ENCODE data around the gene PPP1R14B.

PPP1R14B gene

DNA sequence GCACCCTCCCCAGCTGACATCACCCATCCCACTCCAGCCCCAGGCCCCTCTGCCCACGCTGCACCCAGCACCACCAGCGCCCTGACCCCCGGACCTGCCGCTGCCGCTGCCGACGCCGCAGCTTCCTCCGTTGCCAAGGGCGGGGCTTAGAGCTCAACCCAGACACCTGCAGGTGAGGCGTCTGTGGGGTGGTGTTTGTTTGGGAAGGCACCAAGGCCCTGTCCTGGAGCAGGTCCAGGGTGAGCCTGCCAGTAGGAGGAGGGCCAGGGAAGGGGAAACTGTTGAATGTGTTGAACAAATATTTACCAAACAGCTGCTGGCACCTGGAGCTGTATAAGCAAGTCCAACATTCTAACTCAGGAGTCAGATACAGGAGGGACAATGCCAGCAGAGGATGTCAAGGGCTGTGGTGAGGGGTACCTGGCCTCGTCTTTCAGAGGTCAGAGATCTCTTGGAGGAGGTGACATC is 9.2 kb downstream of the PPP1R14B start:
- Mint-ChIP-seq H3K4me3 (no peak overlapping the region), H3K9me3 (no peaks in the 10 kb centered on the region), H3K4me1 (ENCODE audit: low read depth) (peaks cover 48% of the 10 kb centered on the region), H3K27ac (peak overlapping the region; percentile 81), H3K36me3 (ENCODE audit: low read depth) (peaks cover 53% of the 10 kb centered on the region), H3K27me3 (no peaks in the 10 kb centered on the region)
- no peak for DNase-seq

DNA sequence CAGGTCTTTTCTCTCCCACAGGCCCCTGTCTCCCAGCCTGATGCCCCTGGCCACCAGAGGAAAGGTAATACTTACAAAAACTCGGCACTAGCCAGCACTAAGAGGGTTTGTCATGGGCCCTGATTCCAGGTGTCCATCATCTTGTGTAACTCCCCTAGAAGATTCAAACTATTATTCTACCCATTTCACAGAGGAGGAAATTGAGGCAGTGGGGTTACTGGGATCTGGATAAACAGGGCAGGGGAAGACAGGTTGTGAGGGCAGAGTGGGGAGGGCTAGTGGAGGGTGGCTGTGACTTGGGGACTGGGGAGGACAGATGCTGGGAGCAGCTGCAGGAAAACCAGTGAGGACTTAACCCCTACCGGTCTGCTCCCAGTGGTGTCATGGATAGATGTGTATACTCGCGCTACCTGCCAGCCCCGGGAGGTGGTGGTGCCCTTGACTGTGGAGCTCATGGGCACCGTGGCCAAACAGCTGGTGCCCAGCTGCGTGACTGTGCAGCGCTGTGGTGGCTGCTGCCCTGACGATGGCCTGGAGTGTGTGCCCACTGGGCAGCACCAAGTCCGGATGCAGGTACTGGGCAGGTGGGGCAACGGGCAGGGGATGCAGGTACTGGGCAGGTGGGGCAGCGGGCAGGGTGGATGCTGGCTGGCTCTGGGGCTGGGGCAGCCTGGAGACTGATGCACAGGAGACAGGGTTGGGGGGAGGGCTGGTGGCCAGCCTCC is 11.1 kb downstream of the PPP1R14B start:
- H3K4me1 Mint-ChIP-seq (ENCODE audit: low read depth): peaks cover 54% of the 10 kb centered on the region
- H3K27ac Mint-ChIP-seq: peak overlapping the region; percentile 88
- H3K9me3 Mint-ChIP-seq: no peaks in the 10 kb centered on the region
- peak overlapping the region; percentile 88 for H3K4me3 Mint-ChIP-seq
- H3K36me3 Mint-ChIP-seq (ENCODE audit: low read depth): peaks cover 46% of the 10 kb centered on the region
- H3K27me3 Mint-ChIP-seq: no peaks in the 10 kb centered on the region
- DNase-seq: no peak

DNA sequence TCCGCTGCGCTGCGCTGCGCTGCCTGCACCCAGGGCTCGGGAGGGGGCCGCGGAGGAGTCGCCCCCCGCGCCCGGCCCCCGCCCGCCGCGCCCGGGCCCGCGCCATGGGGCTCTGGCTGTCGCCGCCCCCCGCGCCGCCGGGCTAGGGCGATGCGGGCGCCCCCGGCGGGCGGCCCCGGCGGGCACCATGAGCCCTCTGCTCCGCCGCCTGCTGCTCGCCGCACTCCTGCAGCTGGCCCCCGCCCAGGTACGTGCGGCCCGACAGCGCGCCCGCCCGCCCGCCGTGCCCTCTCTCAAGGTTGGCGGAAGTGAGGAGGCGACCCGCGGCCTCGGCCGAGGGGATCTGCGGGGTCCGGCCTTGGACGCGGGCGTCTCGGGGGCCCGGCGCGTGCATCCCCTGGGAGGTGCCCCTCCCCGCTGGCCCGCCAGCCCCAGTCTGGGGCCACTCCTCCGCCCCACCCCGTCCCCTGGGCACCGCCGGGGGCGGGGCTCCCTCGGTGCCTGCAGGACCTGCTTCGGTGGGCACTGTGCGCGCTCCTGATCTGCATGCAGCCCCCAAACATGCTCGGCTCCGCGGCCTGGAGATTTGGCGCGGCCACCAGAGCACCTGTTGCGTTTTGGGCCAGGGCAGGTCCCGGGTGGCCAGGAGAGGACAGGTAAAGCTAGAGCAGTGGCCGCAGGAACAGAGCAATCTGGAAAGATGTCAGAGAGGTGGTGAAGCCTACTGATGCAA is 11.9 kb downstream of the PPP1R14B start:
- peaks cover 39% of the 10 kb centered on the region for H3K36me3 Mint-ChIP-seq (ENCODE audit: low read depth)
- H3K27me3 Mint-ChIP-seq: no peaks in the 10 kb centered on the region
- H3K4me3 Mint-ChIP-seq: peak overlapping the region; percentile 88
- no peaks in the 10 kb centered on the region for H3K9me3 Mint-ChIP-seq
- H3K27ac Mint-ChIP-seq: peak overlapping the region; percentile 88
- DNase-seq: peak; percentile 75
- peaks cover 49% of the 10 kb centered on the region for H3K4me1 Mint-ChIP-seq (ENCODE audit: low read depth)

GRCh38 chr11:64233913-64234586 is 12.7 kb downstream of the PPP1R14B start, which contains the start of gene VEGFB:
Gene VEGFB, plus strand, starts transcription at chr11:64234584. Its CDS starts 250 bp downstream, at chr11:64234834.
- Mint-ChIP-seq H3K36me3 (ENCODE audit: low read depth) (peaks cover 40% of the 10 kb centered on the region), H3K4me3 (peak within 1 kb of the TSS; percentile 88), H3K4me1 (ENCODE audit: low read depth) (peaks cover 52% of the 10 kb centered on the region), H3K9me3 (no peaks in the 10 kb centered on the region), H3K27ac (peak within 1 kb of the TSS; percentile 88), H3K27me3 (no peaks in the 10 kb centered on the region)
- DNase-seq: peak; percentile 82

GRCh38 chr11:64232967-64233315 is 13.8 kb downstream of the PPP1R14B start:
- Mint-ChIP-seq H3K27me3 (no peaks in the 10 kb centered on the region), H3K4me3 (peak overlapping the region; percentile 45), H3K27ac (no peak overlapping the region), H3K9me3 (no peaks in the 10 kb centered on the region), H3K36me3 (ENCODE audit: low read depth) (peaks cover 32% of the 10 kb centered on the region), H3K4me1 (ENCODE audit: low read depth) (peaks cover 52% of the 10 kb centered on the region)
- DNase-seq: no peak

- H3K27ac Mint-ChIP-seq: peak overlapping the region; percentile 59
- no peak for DNase-seq
- peaks cover 32% of the 10 kb centered on the region for H3K36me3 Mint-ChIP-seq (ENCODE audit: low read depth)
Observed at GRCh38 chr11:64232182-64232966, 14.4 kb downstream of the PPP1R14B start.

DNA sequence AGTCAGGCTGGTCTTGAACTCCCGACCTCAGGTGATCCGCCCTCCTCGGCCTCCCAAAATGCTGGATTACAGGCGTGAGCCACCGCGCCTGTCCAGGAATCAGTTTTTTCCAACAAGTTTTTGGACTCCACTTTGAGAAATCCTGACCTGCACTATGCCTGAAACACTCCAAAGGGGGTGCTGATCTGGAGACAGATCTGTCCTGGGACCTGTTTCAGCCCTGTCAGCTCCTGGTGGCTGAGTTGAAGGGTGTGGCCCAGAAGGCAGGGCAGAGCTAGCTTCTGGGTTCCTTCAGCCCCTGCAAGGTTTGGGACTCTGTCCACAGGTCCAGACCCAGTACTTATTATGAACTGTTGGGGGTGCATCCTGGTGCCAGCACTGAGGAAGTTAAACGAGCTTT is 15.2 kb downstream of the PPP1R14B start:
- H3K4me1 Mint-ChIP-seq (ENCODE audit: low read depth): peaks cover 58% of the 10 kb centered on the region
- DNase-seq: no peak
- H3K9me3 Mint-ChIP-seq: no peaks in the 10 kb centered on the region
- peak overlapping the region; percentile 80 for H3K4me3 Mint-ChIP-seq
- H3K27ac Mint-ChIP-seq: peak overlapping the region; percentile 59
- H3K27me3 Mint-ChIP-seq: no peaks in the 10 kb centered on the region
- peaks cover 33% of the 10 kb centered on the region for H3K36me3 Mint-ChIP-seq (ENCODE audit: low read depth)

More at GRCh38 chr11:64232182-64232966, 14.4 kb downstream of the PPP1R14B start:
- H3K27me3 Mint-ChIP-seq: no peaks in the 10 kb centered on the region
- peak overlapping the region; percentile 80 for H3K4me3 Mint-ChIP-seq
- H3K9me3 Mint-ChIP-seq: no peaks in the 10 kb centered on the region
- peaks cover 57% of the 10 kb centered on the region for H3K4me1 Mint-ChIP-seq (ENCODE audit: low read depth)

GRCh38 chr11:64230985-64231365 is 15.8 kb downstream of the PPP1R14B start:
- peak overlapping the region; percentile 80 for H3K4me3 Mint-ChIP-seq
- H3K27ac Mint-ChIP-seq: peak overlapping the region; percentile 89
- H3K9me3 Mint-ChIP-seq: no peaks in the 10 kb centered on the region
- peaks cover 33% of the 10 kb centered on the region for H3K36me3 Mint-ChIP-seq (ENCODE audit: low read depth)
- H3K27me3 Mint-ChIP-seq: no peaks in the 10 kb centered on the region
- H3K4me1 Mint-ChIP-seq (ENCODE audit: low read depth): peaks cover 57% of the 10 kb centered on the region
- no peak for DNase-seq

- no peaks in the 10 kb centered on the region for H3K9me3 Mint-ChIP-seq
- H3K36me3 Mint-ChIP-seq (ENCODE audit: low read depth): peaks cover 32% of the 10 kb centered on the region
- H3K27ac Mint-ChIP-seq: peak within 1 kb of the TSS; percentile 89
- H3K27me3 Mint-ChIP-seq: no peaks in the 10 kb centered on the region
- peaks cover 52% of the 10 kb centered on the region for H3K4me1 Mint-ChIP-seq (ENCODE audit: low read depth)
- peak within 1 kb of the TSS; percentile 80 for H3K4me3 Mint-ChIP-seq
- DNase-seq: peak; percentile 92
Observed at GRCh38 chr11:64230171-64230984, 16.4 kb downstream of the PPP1R14B start, which contains the start of gene DNAJC4. Gene DNAJC4, plus strand, starts transcription at chr11:64230548. Its CDS starts 307 bp downstream, at chr11:64230855.

- Mint-ChIP-seq H3K4me1 (ENCODE audit: low read depth) (peaks cover 54% of the 10 kb centered on the region), H3K27ac (peak overlapping the region; percentile 89), H3K4me3 (peak overlapping the region; percentile 80), H3K9me3 (no peaks in the 10 kb centered on the region), H3K36me3 (ENCODE audit: low read depth) (peaks cover 34% of the 10 kb centered on the region), H3K27me3 (no peaks in the 10 kb centered on the region)
- DNase-seq: no peak
Observed at GRCh38 chr11:64229744-64230170, 17.0 kb downstream of the PPP1R14B start.

DNA sequence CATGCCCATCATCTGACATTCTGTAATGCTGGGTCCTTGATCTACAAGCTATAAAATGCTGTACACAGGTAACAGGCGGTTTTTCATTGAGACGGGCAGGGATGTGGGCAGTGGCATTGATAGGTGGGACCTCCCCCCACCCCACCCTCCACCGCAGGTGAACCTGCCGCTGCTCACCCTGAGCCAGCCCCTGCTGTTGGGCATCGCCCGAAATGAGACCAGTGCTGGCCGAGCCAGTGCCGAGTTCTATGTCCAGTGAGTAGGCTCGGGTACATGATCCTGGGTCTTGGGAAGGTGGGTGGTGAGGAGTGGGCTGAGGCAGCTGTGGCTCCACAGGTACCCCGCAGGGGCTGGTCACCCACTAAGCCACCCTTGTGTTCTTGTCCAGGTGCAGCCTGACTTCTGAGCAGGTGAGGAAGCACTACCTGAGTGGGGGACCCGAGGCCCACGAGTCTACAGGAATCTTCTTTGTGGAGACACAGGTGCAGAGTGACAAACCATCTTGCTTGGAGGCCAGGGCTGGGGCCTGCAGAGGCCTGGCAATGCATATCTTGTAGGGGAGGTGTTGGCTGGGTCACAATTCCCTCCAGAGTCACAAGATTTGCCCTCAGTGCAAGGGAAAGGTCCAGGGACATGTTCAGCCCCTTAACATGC is 17.5 kb downstream of the PPP1R14B start:
- H3K9me3 Mint-ChIP-seq: no peaks in the 10 kb centered on the region

DNA sequence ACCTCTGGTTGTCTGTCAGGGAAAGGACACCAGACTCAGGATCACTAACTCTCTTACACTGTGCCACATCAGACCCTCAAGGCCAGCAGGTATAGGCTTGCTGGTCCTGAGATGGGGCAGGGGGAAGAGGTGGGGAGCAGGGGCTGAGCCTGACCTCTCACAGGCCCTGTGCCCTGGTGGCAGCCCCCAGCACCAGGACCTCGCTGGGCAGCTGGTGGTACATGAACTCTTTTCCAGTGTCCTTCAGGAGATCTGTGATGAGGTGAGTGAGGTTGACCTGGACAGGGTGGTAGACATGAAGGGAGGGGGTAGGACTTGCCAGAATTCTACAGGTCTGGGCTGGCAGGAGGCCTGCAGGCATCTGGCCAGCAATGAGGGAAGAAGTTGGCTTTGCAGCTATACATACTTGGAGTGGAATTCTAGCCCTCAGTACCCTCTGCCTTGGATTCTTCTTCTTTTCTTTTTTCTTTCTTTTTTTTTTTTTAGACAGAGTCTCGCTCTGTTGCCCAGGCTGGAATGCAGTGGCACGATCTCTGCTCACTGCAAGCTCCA is 19.3 kb downstream of the PPP1R14B start:
- Mint-ChIP-seq H3K27ac (peak overlapping the region; percentile 93), H3K4me1 (ENCODE audit: low read depth) (peaks cover 48% of the 10 kb centered on the region), H3K27me3 (no peaks in the 10 kb centered on the region), H3K9me3 (no peaks in the 10 kb centered on the region), H3K4me3 (peak overlapping the region; percentile 86), H3K36me3 (ENCODE audit: low read depth) (peaks cover 55% of the 10 kb centered on the region)
- no peak for DNase-seq

More for the DNA sequence above, 17.5 kb downstream of the PPP1R14B start:
- no peak for DNase-seq
- no peaks in the 10 kb centered on the region for H3K27me3 Mint-ChIP-seq
- peak overlapping the region; percentile 80 for H3K4me3 Mint-ChIP-seq
- H3K4me1 Mint-ChIP-seq (ENCODE audit: low read depth): peaks cover 56% of the 10 kb centered on the region
- peaks cover 39% of the 10 kb centered on the region for H3K36me3 Mint-ChIP-seq (ENCODE audit: low read depth)
- H3K27ac Mint-ChIP-seq: peak overlapping the region; percentile 93
